Astrocyte of the cerebellum (primary cell): Measurements from ENCODE around the gene TFAP2E.

Experiments used
- DNase-seq: peaks from one replicate; pipeline ENCODE4 v3.0.0-alpha.2; 2011; ENCODE audit warnings: low read depth
- H3K4me3 ChIP-seq: 2 replicates; pipeline ENCODE4 v1.5.1; 2011; ENCODE audit warnings: mild to moderate bottlenecking, low read depth, low read length, moderate library complexity
- CTCF ChIP-seq: IDR thresholded peaks from 2 replicates; pipeline ENCODE4 v1.5.1; 2012; ENCODE audit warnings: low read length, low read depth, moderate library complexity, mild to moderate bottlenecking; ENCODE audit errors: missing control alignments
- in situ Hi-C: cut with HindIII; loops from 2 replicates; pipeline ENCODE4 v1.10.0; 2017; ENCODE audit warnings: low sequenced_read_pairs

Gene TFAP2E

DNA sequence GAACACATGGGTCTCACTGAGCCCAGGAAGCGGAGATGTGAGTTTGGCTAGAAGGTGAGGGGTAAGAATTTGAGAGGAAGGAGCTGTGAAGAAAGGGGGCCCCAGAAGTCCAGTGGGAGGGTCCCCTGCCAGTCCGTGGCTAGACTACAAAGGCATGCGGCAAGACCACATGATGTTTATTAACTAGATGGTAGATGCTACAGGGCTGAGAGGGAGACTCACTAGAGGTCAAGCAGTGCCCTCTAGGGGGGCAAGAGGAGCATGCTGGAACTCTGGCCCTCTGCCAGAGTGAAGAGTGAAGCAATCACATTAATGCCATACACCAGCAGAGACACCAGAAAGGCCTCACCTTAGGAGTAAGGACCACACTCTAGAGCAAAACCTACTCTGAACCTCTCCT lies 28.1 kb upstream of the TFAP2E start:
- DNase-seq = no peak
- in situ Hi-C loops = no loop called here
- H3K4me3 ChIP-seq = no peak overlapping the region
- peak; percentile 11 for TF ChIP-seq CTCF

- DNase-seq = no peak
- no peak overlapping the region for H3K4me3 ChIP-seq
- no peak for TF ChIP-seq CTCF
- in situ Hi-C loops = no loop called here
Measured at GRCh38 chr1:35546614-35547013, 26.5 kb upstream of the TFAP2E start.

- no peak for TF ChIP-seq CTCF
- no peak for DNase-seq
- in situ Hi-C loops = no loop called here
- no peak overlapping the region for H3K4me3 ChIP-seq
Measured at GRCh38 chr1:35553851-35554250, 19.3 kb upstream of the TFAP2E start.

DNA sequence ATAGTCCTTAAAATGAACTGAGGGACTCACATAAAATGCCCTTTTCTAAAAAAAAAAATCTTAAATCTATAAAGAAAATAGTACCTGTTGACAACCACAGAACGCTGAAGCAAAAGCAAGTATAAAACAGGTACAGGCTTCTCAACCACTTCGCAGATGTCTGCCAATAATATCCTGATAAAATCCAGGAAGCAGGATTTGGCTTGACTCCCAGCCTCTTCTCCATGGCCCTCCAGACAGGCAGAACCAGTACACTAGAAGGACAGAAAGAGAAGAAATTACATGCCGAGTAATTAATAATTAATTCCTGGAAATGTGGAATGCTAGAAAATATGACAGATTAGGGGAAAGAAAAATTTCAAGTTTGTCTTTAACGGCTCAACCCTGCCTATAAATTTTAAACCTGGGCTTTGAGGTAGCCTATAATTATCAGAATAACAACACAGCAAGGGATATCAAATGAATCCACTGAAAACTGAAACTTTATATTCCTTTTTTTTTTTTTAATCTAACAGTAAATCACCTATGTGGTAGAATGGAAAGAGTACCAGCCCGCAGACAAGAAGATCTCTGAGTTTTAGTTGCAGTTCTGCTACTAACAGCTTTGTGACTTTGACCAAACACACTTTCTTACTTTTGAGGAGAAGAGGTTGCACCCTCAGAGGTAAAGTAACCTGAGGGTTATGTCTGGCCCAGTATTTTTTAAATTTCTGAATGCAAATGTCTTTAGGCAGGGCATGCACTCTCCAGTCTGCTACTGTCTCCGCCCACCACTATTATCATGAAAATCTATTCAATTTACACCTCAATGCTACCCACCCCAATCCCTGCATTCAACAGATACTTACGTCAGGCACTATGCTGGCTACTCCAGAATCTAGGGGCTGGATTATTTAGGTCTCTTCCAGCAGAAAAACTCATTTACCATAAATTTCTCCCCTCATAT lies 18.6 kb upstream of the TFAP2E start:
- TF ChIP-seq CTCF = no peak
- DNase-seq = no peak
- no peak overlapping the region for H3K4me3 ChIP-seq
- in situ Hi-C loops = no loop called here

DNA sequence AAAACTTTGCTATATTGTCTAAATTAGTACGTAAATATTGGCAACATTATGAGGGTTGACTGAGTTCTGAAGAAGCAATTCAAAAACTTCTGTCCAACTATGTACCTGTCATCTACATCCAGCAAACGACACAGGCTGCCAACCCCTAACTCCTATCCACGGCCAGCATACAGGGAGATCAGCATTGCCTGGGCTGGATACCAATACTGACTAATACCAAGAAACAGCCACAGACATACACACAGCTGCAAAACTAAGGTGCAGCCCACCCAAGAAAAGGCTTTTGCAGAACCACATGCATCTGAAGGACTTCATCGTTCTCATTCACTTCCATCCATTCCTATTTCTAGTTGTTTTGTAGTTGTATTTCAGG lies 17.9 kb upstream of the TFAP2E start:
- no peak for TF ChIP-seq CTCF
- no peak for DNase-seq
- no peak overlapping the region for H3K4me3 ChIP-seq
- in situ Hi-C loops = no loop called here

- no peak for TF ChIP-seq CTCF
- H3K4me3 ChIP-seq = peak overlapping the region; percentile 77
- no peak for DNase-seq
- in situ Hi-C loops = no loop called here
Measured at GRCh38 chr1:35555601-35556477, 17.3 kb upstream of the TFAP2E start.
